Measurements from ENCODE around the gene AXL.

Gene AXL

DNA sequence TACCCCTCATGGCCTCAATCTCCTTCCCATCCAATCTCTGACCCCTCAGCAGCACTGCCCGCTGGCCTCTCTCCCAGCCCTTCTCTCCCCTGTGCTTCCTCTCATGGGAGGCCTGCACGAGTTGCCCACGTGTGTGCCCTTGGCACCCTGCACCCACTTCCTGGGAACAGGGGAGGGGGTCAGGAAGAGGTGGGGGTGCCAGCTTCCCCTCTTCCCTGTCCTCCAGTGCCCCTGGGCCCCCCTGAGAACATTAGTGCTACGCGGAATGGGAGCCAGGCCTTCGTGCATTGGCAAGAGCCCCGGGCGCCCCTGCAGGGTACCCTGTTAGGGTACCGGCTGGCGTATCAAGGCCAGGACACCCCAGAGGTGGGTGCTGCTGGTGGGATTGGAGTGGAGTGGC lies 19.2 kb downstream of the AXL start:
- Mint-ChIP-seq H3K27ac (peak overlapping the region; percentile 12), H3K36me3 (ENCODE audit: low read depth) (no peaks in the 10 kb centered on the region), H3K27me3 (peaks cover 11% of the 10 kb centered on the region), H3K4me3 (no peak overlapping the region), H3K9me3 (no peaks in the 10 kb centered on the region), H3K4me1 (ENCODE audit: low read depth) (peaks cover 25% of the 10 kb centered on the region)
- intact Hi-C loops (cut with micrococcal nuclease) = no loop called here

DNA sequence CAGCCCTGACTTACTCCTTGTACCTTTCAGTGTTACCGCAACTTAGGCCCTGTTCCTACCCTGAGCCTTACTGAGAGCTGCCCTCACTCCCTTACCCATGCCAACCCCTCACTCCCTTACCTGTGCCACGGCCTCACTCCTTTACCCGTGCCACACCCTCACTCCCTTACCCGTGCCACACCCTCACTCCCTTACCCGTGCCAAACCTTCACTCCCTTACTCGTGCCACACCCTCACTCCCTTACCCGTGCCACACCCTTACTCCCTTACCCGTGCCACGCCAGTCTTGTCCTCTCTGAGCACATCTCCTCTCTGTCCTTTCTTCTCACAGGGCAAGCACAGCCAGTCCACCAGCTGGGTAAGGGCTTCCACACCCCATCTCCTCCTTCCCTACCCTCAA lies 20.3 kb downstream of the AXL start:
- intact Hi-C loops (cut with micrococcal nuclease) = no loop called here
- Mint-ChIP-seq H3K4me1 (ENCODE audit: low read depth) (peaks cover 19% of the 10 kb centered on the region), H3K9me3 (no peaks in the 10 kb centered on the region), H3K4me3 (no peak overlapping the region), H3K27me3 (peaks cover 11% of the 10 kb centered on the region), H3K27ac (no peak overlapping the region), H3K36me3 (ENCODE audit: low read depth) (no peaks in the 10 kb centered on the region)

- intact Hi-C loops (cut with micrococcal nuclease) = no loop called here
- Mint-ChIP-seq H3K4me3 (no peak overlapping the region), H3K36me3 (ENCODE audit: low read depth) (no peaks in the 10 kb centered on the region), H3K9me3 (no peaks in the 10 kb centered on the region), H3K27ac (no peak overlapping the region), H3K4me1 (ENCODE audit: low read depth) (peaks cover 17% of the 10 kb centered on the region), H3K27me3 (peaks cover 11% of the 10 kb centered on the region)
Measured at GRCh38 chr19:41239961-41240574, 21.0 kb downstream of the AXL start.

DNA sequence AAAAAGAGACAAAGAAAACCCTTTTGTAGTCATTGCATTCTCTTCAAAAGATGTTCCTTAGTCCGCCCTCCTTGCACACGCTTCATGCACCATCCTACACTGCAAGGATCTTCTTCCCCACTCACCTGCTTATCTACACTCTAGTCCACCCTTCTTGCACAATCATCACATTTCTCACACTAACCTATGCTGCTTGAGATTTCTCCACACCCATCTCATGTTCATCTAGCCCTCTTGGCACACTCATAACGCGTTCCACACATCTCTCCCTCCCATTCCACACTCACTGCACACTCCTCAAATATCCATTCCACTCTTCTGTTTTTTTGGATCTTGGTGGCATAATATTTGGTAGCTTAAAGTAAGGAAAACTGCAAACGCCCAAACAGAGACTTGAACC lies 22.8 kb downstream of the AXL start:
- H3K36me3 Mint-ChIP-seq (ENCODE audit: low read depth) = no peaks in the 10 kb centered on the region
- H3K9me3 Mint-ChIP-seq = no peaks in the 10 kb centered on the region
- intact Hi-C loops (cut with micrococcal nuclease) = no loop called here
- no peak overlapping the region for H3K4me3 Mint-ChIP-seq
- peaks cover 11% of the 10 kb centered on the region for H3K27me3 Mint-ChIP-seq
- no peak overlapping the region for H3K27ac Mint-ChIP-seq
- peaks cover 17% of the 10 kb centered on the region for H3K4me1 Mint-ChIP-seq (ENCODE audit: low read depth)

GRCh38 chr19:41244117-41244516 lies 25.1 kb downstream of the AXL start:
- no peak overlapping the region for H3K27ac Mint-ChIP-seq
- no peaks in the 10 kb centered on the region for H3K36me3 Mint-ChIP-seq (ENCODE audit: low read depth)
- peaks cover 5% of the 10 kb centered on the region for H3K27me3 Mint-ChIP-seq
- H3K4me3 Mint-ChIP-seq = no peak overlapping the region
- intact Hi-C loops (cut with micrococcal nuclease) = no loop called here
- H3K4me1 Mint-ChIP-seq (ENCODE audit: low read depth) = peaks cover 10% of the 10 kb centered on the region
- H3K9me3 Mint-ChIP-seq = no peaks in the 10 kb centered on the region

- Mint-ChIP-seq H3K36me3 (ENCODE audit: low read depth) (no peaks in the 10 kb centered on the region), H3K9me3 (no peaks in the 10 kb centered on the region), H3K4me3 (no peak overlapping the region), H3K4me1 (ENCODE audit: low read depth) (peaks cover 6% of the 10 kb centered on the region), H3K27ac (no peak overlapping the region), H3K27me3 (peaks cover 2% of the 10 kb centered on the region)
- intact Hi-C loops (cut with micrococcal nuclease) = no loop called here
Measured at GRCh38 chr19:41245843-41246242, 26.8 kb downstream of the AXL start.

DNA sequence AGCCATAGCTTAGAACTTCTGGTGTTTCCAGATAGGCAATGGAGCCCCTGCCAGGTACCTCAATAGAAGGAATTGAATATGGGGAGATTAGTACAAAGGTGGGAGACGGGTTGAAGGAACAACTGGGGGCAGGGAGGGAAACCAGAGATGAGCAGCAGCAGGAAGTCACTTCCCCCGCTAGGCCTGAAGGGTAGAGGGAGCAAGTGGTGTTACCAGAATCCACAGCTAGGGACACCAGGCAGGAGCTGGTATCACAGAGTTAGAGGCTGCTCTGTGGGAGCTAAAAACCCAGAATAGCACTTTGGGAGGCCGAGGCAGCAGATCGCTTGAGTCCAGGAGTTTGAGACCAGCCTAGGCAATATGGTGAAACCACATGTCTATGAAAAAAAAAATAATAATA lies 29.9 kb downstream of the AXL start:
- peaks cover 6% of the 10 kb centered on the region for H3K4me1 Mint-ChIP-seq (ENCODE audit: low read depth)
- no peaks in the 10 kb centered on the region for H3K9me3 Mint-ChIP-seq
- no peak overlapping the region for H3K27ac Mint-ChIP-seq
- intact Hi-C loops (cut with micrococcal nuclease) = no loop called here
- H3K27me3 Mint-ChIP-seq = peaks cover 25% of the 10 kb centered on the region
- no peak overlapping the region for H3K4me3 Mint-ChIP-seq
- no peaks in the 10 kb centered on the region for H3K36me3 Mint-ChIP-seq (ENCODE audit: low read depth)

GRCh38 chr19:41249707-41250423 lies 30.8 kb downstream of the AXL start:
- intact Hi-C loops (cut with micrococcal nuclease) = no loop called here
- no peaks in the 10 kb centered on the region for H3K36me3 Mint-ChIP-seq (ENCODE audit: low read depth)
- H3K4me3 Mint-ChIP-seq = no peak overlapping the region
- no peak overlapping the region for H3K27ac Mint-ChIP-seq
- no peaks in the 10 kb centered on the region for H3K9me3 Mint-ChIP-seq
- H3K27me3 Mint-ChIP-seq = peaks cover 30% of the 10 kb centered on the region
- peaks cover 6% of the 10 kb centered on the region for H3K4me1 Mint-ChIP-seq (ENCODE audit: low read depth)

GRCh38 chr19:41253660-41254059 lies 34.6 kb downstream of the AXL start:
- Mint-ChIP-seq H3K27me3 (peaks cover 46% of the 10 kb centered on the region), H3K27ac (no peak overlapping the region), H3K4me1 (ENCODE audit: low read depth) (peaks cover 10% of the 10 kb centered on the region), H3K36me3 (ENCODE audit: low read depth) (no peaks in the 10 kb centered on the region), H3K4me3 (no peak overlapping the region), H3K9me3 (no peaks in the 10 kb centered on the region)
- intact Hi-C loops (cut with micrococcal nuclease) = no loop called here

DNA sequence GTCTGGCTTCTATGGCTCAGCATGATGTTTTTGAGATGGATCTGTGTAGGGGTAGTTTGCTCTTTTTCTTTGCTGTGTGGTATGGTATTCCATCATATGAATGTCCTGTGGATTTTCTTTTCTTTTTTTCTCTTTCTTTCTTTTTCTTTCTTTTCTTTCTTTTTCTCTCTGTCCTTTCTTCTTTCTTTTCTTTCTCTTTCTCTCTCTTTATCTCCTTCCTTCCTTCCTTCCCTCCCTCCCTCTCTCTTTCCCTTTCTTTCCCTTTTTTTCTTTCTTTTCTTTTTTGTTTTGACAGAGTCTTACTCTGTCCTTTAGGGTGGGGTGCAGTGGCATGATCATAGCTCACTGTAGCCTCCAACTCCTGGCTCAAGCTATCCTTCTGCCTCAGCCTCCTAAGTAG lies 36.1 kb downstream of the AXL start:
- intact Hi-C loops (cut with micrococcal nuclease) = no loop called here
- H3K36me3 Mint-ChIP-seq (ENCODE audit: low read depth) = no peaks in the 10 kb centered on the region

DNA sequence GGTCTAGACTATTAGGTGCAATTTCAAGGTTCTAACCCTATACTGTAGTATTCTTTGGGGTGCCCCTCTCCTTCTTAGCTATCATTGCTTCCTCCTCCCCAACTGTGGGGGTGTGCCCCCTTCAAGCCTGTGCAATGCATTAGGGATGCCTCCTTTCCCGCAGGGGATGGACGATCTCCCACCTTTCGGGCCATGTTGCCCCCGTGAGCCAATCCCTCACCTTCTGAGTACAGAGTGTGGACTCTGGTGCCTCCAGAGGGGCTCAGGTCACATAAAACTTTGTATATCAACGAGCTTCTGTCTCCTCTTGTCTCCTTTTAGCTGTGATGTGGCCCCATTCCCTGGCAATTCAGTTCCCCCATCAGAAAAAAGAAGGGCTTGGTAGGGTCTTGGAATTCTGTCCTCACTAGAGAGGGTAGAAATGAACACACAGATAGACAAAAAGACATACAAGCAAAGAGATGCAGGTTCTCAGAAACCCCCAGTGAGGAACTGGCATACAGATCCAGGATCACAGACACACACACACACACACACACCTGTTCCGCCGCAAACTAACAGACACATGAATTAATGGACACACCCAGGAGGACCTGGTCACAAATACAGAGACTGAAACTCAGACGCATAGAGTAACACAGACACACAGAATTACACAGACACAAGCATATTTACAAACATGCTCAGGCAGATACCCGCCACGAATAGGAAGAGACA lies 42.6 kb downstream of the AXL start:
- H3K27ac Mint-ChIP-seq = peak overlapping the region; percentile 99
- intact Hi-C loops (cut with micrococcal nuclease) = loop anchor here (1.0 to 5.0 kb wide), 4 partner anchors 29 to 484 kb away; partner anchors contain the start of genes MIA and RAB4B
- no peaks in the 10 kb centered on the region for H3K9me3 Mint-ChIP-seq
- peaks cover 7% of the 10 kb centered on the region for H3K27me3 Mint-ChIP-seq
- peaks cover 41% of the 10 kb centered on the region for H3K36me3 Mint-ChIP-seq (ENCODE audit: low read depth)
- peak overlapping the region; percentile 85 for H3K4me3 Mint-ChIP-seq
- H3K4me1 Mint-ChIP-seq (ENCODE audit: low read depth) = peaks cover 36% of the 10 kb centered on the region

More for the DNA sequence above, 36.1 kb downstream of the AXL start:
- Mint-ChIP-seq H3K4me3 (no peak overlapping the region), H3K4me1 (ENCODE audit: low read depth) (peaks cover 6% of the 10 kb centered on the region), H3K9me3 (no peaks in the 10 kb centered on the region), H3K27ac (peak overlapping the region; percentile 12), H3K27me3 (peaks cover 49% of the 10 kb centered on the region)

- H3K9me3 Mint-ChIP-seq = no peaks in the 10 kb centered on the region
- H3K4me3 Mint-ChIP-seq = peak overlapping the region; percentile 85
- intact Hi-C loops (cut with micrococcal nuclease) = loop anchor here (1.0 to 5.0 kb wide), 4 partner anchors 30 to 486 kb away; partner anchors contain the start of genes MIA and RAB4B
- H3K27ac Mint-ChIP-seq = peak overlapping the region; percentile 99
- H3K27me3 Mint-ChIP-seq = peaks cover 3% of the 10 kb centered on the region
- peaks cover 48% of the 10 kb centered on the region for H3K4me1 Mint-ChIP-seq (ENCODE audit: low read depth)
- H3K36me3 Mint-ChIP-seq (ENCODE audit: low read depth) = peaks cover 57% of the 10 kb centered on the region
Measured at GRCh38 chr19:41263042-41263849, 44.2 kb downstream of the AXL start.

DNA sequence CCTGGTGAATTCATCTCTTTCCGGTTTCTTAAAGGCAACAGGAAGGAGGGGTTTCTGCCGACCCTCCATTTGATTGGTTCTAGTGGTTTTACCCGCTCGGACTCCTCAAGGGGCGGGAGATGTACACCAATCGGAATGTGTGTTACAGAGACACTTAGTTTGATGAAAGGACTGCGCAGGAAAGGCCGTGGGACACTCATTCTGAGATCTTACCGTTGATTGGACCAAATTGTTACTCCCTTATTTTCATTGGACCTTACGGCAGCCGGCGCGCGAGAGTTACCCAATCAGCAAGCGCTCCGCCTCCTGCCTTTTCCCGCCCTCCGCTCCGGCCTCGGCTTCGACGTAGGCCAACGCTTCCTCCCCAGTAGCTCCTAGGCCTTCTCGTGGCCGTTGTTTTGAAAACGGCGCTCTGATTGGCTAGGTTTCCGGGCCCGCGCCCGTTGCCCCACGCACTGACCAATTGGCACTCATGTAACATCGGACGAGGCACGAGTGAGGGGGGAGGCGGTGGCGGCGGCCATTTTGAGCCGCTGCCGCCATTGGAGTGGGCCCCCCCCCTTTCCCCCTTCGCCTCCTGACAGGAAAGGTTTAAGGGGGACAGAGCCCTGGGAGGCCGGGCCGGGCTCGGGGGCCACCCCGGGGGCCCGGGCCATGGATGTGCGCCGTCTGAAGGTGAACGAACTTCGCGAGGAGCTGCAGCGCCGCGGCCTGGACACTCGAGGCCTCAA lies 45.0 kb downstream of the AXL start, which contains the start of gene HNRNPUL1:
TSS of gene HNRNPUL1 (plus strand) at position 523 of the 731 bp plus-strand sequence. CDS start at position 655, 132 bp downstream.
- H3K4me3 Mint-ChIP-seq = peak within 1 kb of the TSS; percentile 96

More for the DNA sequence above, 45.0 kb downstream of the AXL start, which contains the start of gene HNRNPUL1:
- Mint-ChIP-seq H3K27ac (peak within 1 kb of the TSS; percentile 99), H3K36me3 (ENCODE audit: low read depth) (peaks cover 65% of the 10 kb centered on the region), H3K27me3 (peaks cover 3% of the 10 kb centered on the region), H3K9me3 (no peaks in the 10 kb centered on the region), H3K4me1 (ENCODE audit: low read depth) (peaks cover 48% of the 10 kb centered on the region)
- intact Hi-C loops (cut with micrococcal nuclease) = loop anchor here (1.0 to 5.0 kb wide), 4 partner anchors 31 to 487 kb away; partner anchors contain the start of genes MIA and RAB4B

All from dendritic cell treated with granulocyte-macrophage colony-stimulating factor and Interleukin-4, amounts not matched to agents 40 ng/mL and 50 ng/mL, for 4 days (primary cell).